ENCODE measurements around the gene TMPRSS13. TPM values are rescaled to one million over a fixed set of nuclear protein-coding genes. Genes with fewer than 3 reads are reported as not detected.

The TMPRSS13 gene
- total RNA-seq, 2 experiments from 2014 or later: 0.99 to 1.4 TPM

DNA sequence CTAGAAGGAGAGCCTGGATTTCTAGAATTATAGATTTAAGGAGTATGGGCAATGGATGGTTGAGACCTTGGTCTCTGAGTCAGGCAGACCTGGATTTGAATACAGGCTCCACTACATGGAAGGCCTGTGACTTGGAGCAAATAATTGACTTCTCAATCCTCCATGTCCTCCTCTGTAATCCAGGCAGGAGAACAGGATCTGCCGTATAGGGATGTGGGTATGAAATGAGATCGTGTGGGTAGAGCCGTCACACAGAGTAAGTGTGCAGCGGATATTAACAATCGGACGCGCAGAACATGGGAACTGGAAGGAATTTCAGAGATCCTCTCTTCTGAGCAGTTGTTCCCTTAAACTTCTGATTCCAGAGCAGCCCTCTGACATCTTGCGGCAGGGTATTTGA, 11.5 kb upstream of the TMPRSS13 start:
- intact Hi-C loops (cut with DNase I, micrococcal nuclease): no loop called here
- TF ChIP-seq, protein P1, sequence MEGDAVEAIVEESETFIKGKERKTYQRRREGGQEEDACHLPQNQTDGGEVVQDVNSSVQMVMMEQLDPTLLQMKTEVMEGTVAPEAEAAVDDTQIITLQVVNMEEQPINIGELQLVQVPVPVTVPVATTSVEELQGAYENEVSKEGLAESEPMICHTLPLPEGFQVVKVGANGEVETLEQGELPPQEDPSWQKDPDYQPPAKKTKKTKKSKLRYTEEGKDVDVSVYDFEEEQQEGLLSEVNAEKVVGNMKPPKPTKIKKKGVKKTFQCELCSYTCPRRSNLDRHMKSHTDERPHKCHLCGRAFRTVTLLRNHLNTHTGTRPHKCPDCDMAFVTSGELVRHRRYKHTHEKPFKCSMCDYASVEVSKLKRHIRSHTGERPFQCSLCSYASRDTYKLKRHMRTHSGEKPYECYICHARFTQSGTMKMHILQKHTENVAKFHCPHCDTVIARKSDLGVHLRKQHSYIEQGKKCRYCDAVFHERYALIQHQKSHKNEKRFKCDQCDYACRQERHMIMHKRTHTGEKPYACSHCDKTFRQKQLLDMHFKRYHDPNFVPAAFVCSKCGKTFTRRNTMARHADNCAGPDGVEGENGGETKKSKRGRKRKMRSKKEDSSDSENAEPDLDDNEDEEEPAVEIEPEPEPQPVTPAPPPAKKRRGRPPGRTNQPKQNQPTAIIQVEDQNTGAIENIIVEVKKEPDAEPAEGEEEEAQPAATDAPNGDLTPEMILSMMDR (IDR thresholded peaks at IDR 0.05): no peak
- no peaks in the 10 kb centered on the region for H3K36me3 ChIP-seq (ENCODE audit: insufficient read depth, low read length)
- no peak overlapping the region for H3K4me3 ChIP-seq (ENCODE audit: low read length)
- no peak overlapping the region for H3K4me3 Mint-ChIP-seq
- peaks cover 12% of the 10 kb centered on the region for H3K4me1 Mint-ChIP-seq (ENCODE audit: low read depth)
- ATAC-seq (ENCODE audit: poor library complexity): no peak
- no peaks in the 10 kb centered on the region for H3K9me3 ChIP-seq (ENCODE audit: control insufficient read depth in 1 of 2, insufficient read depth in 1 of 2, low read length in 2 of 2)
- no peaks in the 10 kb centered on the region for H3K9me3 Mint-ChIP-seq
- ChIA-PET CTCF (no interaction called here), POLR2A (no interaction called here)
- H3K27me3 ChIP-seq (ENCODE audit: control insufficient read depth in 1 of 2, insufficient read depth in 2 of 2, low read length in 2 of 2): no peaks in the 10 kb centered on the region
- peaks cover 12% of the 10 kb centered on the region for H3K4me1 ChIP-seq (ENCODE audit: insufficient read depth, low read length)
- no peaks in the 10 kb centered on the region for H3K27me3 Mint-ChIP-seq
- no peak for DNase-seq
- no peaks in the 10 kb centered on the region for H3K36me3 Mint-ChIP-seq (ENCODE audit: low read depth)
- H3K27ac Mint-ChIP-seq: no peak overlapping the region
- no peak overlapping the region for H3K27ac ChIP-seq (ENCODE audit: low read depth in 1 of 2, low read length in 2 of 2)

DNA sequence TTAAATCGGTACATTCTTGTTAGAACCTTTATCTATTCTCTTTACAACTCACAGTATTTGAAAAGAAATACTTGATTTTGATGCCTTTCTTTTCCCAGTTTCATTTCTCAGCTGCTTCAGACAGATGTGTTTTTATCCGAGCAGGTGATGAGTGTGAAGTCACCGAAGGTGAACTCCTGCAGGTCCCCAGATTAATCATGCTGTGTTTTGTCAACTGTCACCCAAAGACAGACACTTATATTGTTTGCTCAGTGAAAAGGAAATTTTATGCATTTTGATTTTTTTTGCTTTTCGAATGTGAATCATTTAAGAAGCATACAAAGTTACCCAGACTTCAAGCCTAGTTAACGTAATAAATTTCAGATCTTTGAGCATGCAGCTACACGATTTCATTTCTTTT, 7.8 kb upstream of the TMPRSS13 start:
- no peak for ATAC-seq (ENCODE audit: poor library complexity)
- H3K4me1 Mint-ChIP-seq (ENCODE audit: low read depth): peaks cover 18% of the 10 kb centered on the region

DNA sequence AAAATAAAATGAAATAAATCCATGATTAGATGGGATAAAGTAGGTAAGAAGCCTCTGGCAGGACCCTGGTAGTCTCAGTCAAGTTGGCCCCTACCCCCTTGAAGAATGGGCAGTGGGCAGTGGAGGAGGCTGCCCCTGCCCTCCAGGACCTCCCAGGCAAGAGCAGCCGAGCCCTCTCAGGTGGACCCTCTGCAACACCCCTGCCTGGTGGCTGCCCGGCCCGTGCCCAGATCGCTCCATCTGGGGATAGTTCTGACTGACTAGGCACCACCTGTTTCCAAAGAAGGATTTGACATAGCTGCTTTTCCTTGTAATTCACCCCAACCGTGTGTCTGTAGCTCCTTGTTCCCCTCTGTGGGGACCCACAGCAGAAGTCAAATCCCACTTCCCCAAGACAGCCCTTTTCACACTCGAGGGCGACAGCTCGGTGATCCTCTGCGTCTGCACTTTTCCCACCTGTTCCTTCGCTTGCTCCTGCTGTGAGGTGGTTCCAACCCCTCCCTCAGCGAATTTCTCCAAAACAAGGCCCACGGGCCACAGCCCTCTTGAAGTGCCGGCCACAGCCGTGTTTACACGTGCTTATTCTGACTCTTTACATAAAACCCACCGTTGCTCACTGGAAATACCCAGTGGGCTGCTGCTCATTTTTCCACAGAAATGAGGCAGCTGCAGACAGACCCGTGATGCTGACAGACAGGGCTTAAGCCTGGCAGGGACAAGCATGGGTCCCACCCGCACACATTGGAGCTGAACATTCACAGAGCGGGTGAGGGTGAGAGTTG, 5.5 kb upstream of the TMPRSS13 start:
- H3K36me3 ChIP-seq (ENCODE audit: insufficient read depth, low read length): no peaks in the 10 kb centered on the region
- H3K4me1 ChIP-seq (ENCODE audit: insufficient read depth, low read length): peaks cover 28% of the 10 kb centered on the region
- H3K27me3 ChIP-seq (ENCODE audit: control insufficient read depth in 1 of 2, insufficient read depth in 2 of 2, low read length in 2 of 2): no peaks in the 10 kb centered on the region
- Mint-ChIP-seq H3K27me3 (no peaks in the 10 kb centered on the region), H3K36me3 (ENCODE audit: low read depth) (no peaks in the 10 kb centered on the region), H3K4me1 (ENCODE audit: low read depth) (peaks cover 40% of the 10 kb centered on the region), H3K27ac (no peak overlapping the region), H3K9me3 (no peaks in the 10 kb centered on the region), H3K4me3 (no peak overlapping the region)
- H3K9me3 ChIP-seq (ENCODE audit: control insufficient read depth in 1 of 2, insufficient read depth in 1 of 2, low read length in 2 of 2): no peaks in the 10 kb centered on the region
- TF ChIP-seq, protein P1 (IDR thresholded peaks at IDR 0.05): no peak
- CTCF ChIA-PET: interaction anchor here (2.8 kb wide), 1 partner anchor 12 kb away, joined by 7 read pairs; no protein-coding TSS in a partner anchor
- intact Hi-C loops (cut with DNase I, micrococcal nuclease): no loop called here
- DNase-seq (peak in 2 of 14 experiments; percentile 23 to 29), ATAC-seq (ENCODE audit: poor library complexity) (no peak)
- H3K27ac ChIP-seq (ENCODE audit: low read depth in 1 of 2, low read length in 2 of 2): no peak overlapping the region
- no peak overlapping the region for H3K4me3 ChIP-seq (ENCODE audit: low read length)
- POLR2A ChIA-PET: no interaction called here

More for the DNA sequence above, 7.8 kb upstream of the TMPRSS13 start:
- H3K36me3 Mint-ChIP-seq (ENCODE audit: low read depth): no peaks in the 10 kb centered on the region
- no peaks in the 10 kb centered on the region for H3K27me3 ChIP-seq (ENCODE audit: control insufficient read depth in 1 of 2, insufficient read depth in 2 of 2, low read length in 2 of 2)
- ChIA-PET POLR2A (no interaction called here), CTCF (interaction anchor here (1.2 kb wide), 1 partner anchor 130 kb away, joined by 4 read pairs; no protein-coding TSS in a partner anchor)
- H3K27ac Mint-ChIP-seq: no peak overlapping the region
- no peak for DNase-seq
- no peaks in the 10 kb centered on the region for H3K27me3 Mint-ChIP-seq
- H3K9me3 Mint-ChIP-seq: no peaks in the 10 kb centered on the region
- no peak overlapping the region for H3K27ac ChIP-seq (ENCODE audit: low read depth in 1 of 2, low read length in 2 of 2)
- intact Hi-C loops (cut with DNase I, micrococcal nuclease): no loop called here
- H3K4me3 Mint-ChIP-seq: no peak overlapping the region
- TF ChIP-seq, protein P1 (IDR thresholded peaks at IDR 0.05): no peak
- no peaks in the 10 kb centered on the region for H3K36me3 ChIP-seq (ENCODE audit: insufficient read depth, low read length)
- H3K9me3 ChIP-seq (ENCODE audit: control insufficient read depth in 1 of 2, insufficient read depth in 1 of 2, low read length in 2 of 2): no peaks in the 10 kb centered on the region
- peaks cover 5% of the 10 kb centered on the region for H3K4me1 ChIP-seq (ENCODE audit: insufficient read depth, low read length)
- no peak overlapping the region for H3K4me3 ChIP-seq (ENCODE audit: low read length)
